ENCODE results near the gene MLANA. TPM values are rescaled to one million over a fixed set of nuclear protein-coding genes. Genes with fewer than 3 reads are reported as not detected.

MLANA gene
- total RNA-seq, 1 donor from 2014 or later, result not detected

GRCh38 chr9:5858833-5859232 lies 31.9 kb upstream of the MLANA start:
- DNase-seq (no peak), ATAC-seq (ENCODE audit: low read depth) (no peak)
- TF ChIP-seq, protein P1, sequence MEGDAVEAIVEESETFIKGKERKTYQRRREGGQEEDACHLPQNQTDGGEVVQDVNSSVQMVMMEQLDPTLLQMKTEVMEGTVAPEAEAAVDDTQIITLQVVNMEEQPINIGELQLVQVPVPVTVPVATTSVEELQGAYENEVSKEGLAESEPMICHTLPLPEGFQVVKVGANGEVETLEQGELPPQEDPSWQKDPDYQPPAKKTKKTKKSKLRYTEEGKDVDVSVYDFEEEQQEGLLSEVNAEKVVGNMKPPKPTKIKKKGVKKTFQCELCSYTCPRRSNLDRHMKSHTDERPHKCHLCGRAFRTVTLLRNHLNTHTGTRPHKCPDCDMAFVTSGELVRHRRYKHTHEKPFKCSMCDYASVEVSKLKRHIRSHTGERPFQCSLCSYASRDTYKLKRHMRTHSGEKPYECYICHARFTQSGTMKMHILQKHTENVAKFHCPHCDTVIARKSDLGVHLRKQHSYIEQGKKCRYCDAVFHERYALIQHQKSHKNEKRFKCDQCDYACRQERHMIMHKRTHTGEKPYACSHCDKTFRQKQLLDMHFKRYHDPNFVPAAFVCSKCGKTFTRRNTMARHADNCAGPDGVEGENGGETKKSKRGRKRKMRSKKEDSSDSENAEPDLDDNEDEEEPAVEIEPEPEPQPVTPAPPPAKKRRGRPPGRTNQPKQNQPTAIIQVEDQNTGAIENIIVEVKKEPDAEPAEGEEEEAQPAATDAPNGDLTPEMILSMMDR (IDR thresholded peaks at IDR 0.05), result no peak
- H3K27ac Mint-ChIP-seq, result no peak overlapping the region
- CTCF ChIA-PET, result interaction anchor here (1.1 kb wide), 1 partner anchor 26 kb away, joined by 3 read pairs; the partner anchor contains the start of gene ERMP1
- intact Hi-C loops (cut with micrococcal nuclease), result no loop called here
- no peaks in the 10 kb centered on the region for H3K4me1 Mint-ChIP-seq
- peaks cover 4% of the 10 kb centered on the region for H3K36me3 Mint-ChIP-seq (ENCODE audit: low read depth)
- no peaks in the 10 kb centered on the region for H3K27me3 Mint-ChIP-seq
- POLR2A ChIA-PET, result no interaction called here
- H3K9me3 Mint-ChIP-seq, result peaks cover 2% of the 10 kb centered on the region
- H3K4me3 Mint-ChIP-seq, result no peak overlapping the region

DNA sequence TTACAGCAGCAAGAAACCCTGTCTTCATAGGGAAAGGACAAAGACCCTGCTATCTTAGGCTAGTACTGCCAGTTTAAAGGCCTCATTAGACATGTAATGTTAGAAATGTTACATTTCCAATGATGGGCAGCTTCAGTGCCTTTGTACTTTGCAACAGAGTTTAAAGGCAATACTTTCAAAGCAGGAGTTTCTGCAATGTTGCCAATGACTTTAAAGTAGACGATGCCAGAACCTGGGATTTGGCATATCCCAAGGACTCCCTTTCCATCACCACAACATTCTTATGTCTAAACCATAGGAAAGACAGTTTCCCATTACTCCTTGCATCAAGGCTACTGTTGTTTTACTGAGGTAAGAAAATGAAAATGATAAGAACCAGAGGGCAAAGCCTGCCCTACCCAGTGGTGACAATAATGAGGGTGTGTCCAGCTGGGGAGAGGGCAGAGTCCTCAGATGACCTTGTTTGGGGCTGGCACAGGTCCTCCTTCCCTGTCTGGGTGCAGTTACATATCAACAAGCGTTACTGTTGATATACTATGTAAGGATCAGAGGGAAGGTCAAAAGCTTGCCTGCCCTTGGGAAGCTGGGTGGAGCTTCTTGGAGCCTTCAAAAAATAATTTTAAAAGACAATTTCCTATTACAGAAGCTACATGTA lies 27.5 kb upstream of the MLANA start:
- ATAC-seq (ENCODE audit: low read depth), result no peak
- Mint-ChIP-seq H3K4me3 (no peak overlapping the region), H3K9me3 (no peaks in the 10 kb centered on the region), H3K4me1 (no peaks in the 10 kb centered on the region), H3K27me3 (no peaks in the 10 kb centered on the region), H3K36me3 (ENCODE audit: low read depth) (peaks cover 3% of the 10 kb centered on the region), H3K27ac (no peak overlapping the region)
- intact Hi-C loops (cut with micrococcal nuclease), result no loop called here
- DNase-seq, result no peak
- ChIA-PET POLR2A (no interaction called here), CTCF (interaction anchor here (0.6 kb wide), 1 partner anchor 980 kb away, joined by 3 read pairs; no protein-coding TSS in a partner anchor)
- TF ChIP-seq, protein P1 (IDR thresholded peaks at IDR 0.05), result no peak

GRCh38 chr9:5864446-5864845 lies 26.2 kb upstream of the MLANA start:
- no peak overlapping the region for H3K4me3 Mint-ChIP-seq
- no peaks in the 10 kb centered on the region for H3K27me3 Mint-ChIP-seq
- no peak for ATAC-seq (ENCODE audit: low read depth)
- no peaks in the 10 kb centered on the region for H3K9me3 Mint-ChIP-seq
- ChIA-PET CTCF (no interaction called here), POLR2A (no interaction called here)
- no peaks in the 10 kb centered on the region for H3K4me1 Mint-ChIP-seq
- no peak overlapping the region for H3K27ac Mint-ChIP-seq
- DNase-seq, result no peak
- TF ChIP-seq, protein P1 (IDR thresholded peaks at IDR 0.05), result no peak
- intact Hi-C loops (cut with micrococcal nuclease), result no loop called here
- peaks cover 3% of the 10 kb centered on the region for H3K36me3 Mint-ChIP-seq (ENCODE audit: low read depth)

- Mint-ChIP-seq H3K9me3 (no peaks in the 10 kb centered on the region), H3K27ac (no peak overlapping the region), H3K4me3 (no peak overlapping the region), H3K36me3 (ENCODE audit: low read depth) (peaks cover 3% of the 10 kb centered on the region), H3K4me1 (no peaks in the 10 kb centered on the region), H3K27me3 (no peaks in the 10 kb centered on the region)
- no peak for ATAC-seq (ENCODE audit: low read depth)
- no peak for DNase-seq
- POLR2A ChIA-PET, result no interaction called here
- CTCF ChIA-PET, result no interaction called here
- intact Hi-C loops (cut with micrococcal nuclease), result no loop called here
- TF ChIP-seq, protein P1 (IDR thresholded peaks at IDR 0.05), result no peak
These were observed 24.4 kb upstream of the MLANA start for GRCh38 chr9:5866272-5866671.

- H3K27ac Mint-ChIP-seq, result no peak overlapping the region
- no peaks in the 10 kb centered on the region for H3K9me3 Mint-ChIP-seq
- intact Hi-C loops (cut with micrococcal nuclease), result no loop called here
- peaks cover 7% of the 10 kb centered on the region for H3K36me3 Mint-ChIP-seq (ENCODE audit: low read depth)
- ATAC-seq (ENCODE audit: low read depth) (no peak), DNase-seq (no peak)
- ChIA-PET CTCF (no interaction called here), POLR2A (no interaction called here)
- no peaks in the 10 kb centered on the region for H3K27me3 Mint-ChIP-seq
- H3K4me1 Mint-ChIP-seq, result no peaks in the 10 kb centered on the region
- TF ChIP-seq, protein P1 (IDR thresholded peaks at IDR 0.05), result no peak
- no peak overlapping the region for H3K4me3 Mint-ChIP-seq
These were observed 24.0 kb upstream of the MLANA start for GRCh38 chr9:5866685-5867084.
